Body of pancreas (tissue), 4 donors: ENCODE results near the gene FAM117A.

ENCODE experiments used
- CTCF ChIP-seq, 7 experiments: fragments of 450-650 bp in 4 of 7; fragments of 200-600 bp in 3 of 7; sonication (generic) in 3 of 7; IDR thresholded peaks; one replicate each; pipeline ENCODE4 v1.5.1; 2016 to 2019; ENCODE audit warnings: antibody characterized with exemption in 7 of 7
- POLR2A ChIP-seq, 3 donors: fragments of 450-650 bp; IDR thresholded peaks; one replicate each; pipeline ENCODE4 v1.6.1; 2016; ENCODE audit warnings: antibody characterized with exemption in 3 of 3, mild to moderate bottlenecking in 2 of 3

- TF ChIP-seq CTCF (IDR thresholded peaks at IDR 0.05) = peak in 2 of 7 experiments; percentile 15 to 22
- TF ChIP-seq POLR2A (IDR thresholded peaks at IDR 0.05) = peak; percentile 61 to 93 (median 93)
Observed at GRCh38 chr17:49788478-49789242, 24.7 kb upstream of the FAM117A start, which contains the start of gene KAT7.
